ENCODE measurements around the gene ERN1.

ERN1 gene

GRCh38 chr17:64073771-64074703, 55.9 kb downstream of the ERN1 start:
- TF ChIP-seq CTCF (conservative IDR thresholded peaks at IDR 0.05; ENCODE audit: control insufficient read depth, insufficient read depth, low read depth, low read length) = no peak
- H3K4me3 ChIP-seq (ENCODE audit: control insufficient read depth, low read depth, low read length) = no peak overlapping the region

GRCh38 chr17:64071111-64071510, 58.8 kb downstream of the ERN1 start:
- DNase-seq (ENCODE audit: low read depth) = no peak
- TF ChIP-seq CTCF (conservative IDR thresholded peaks at IDR 0.05; ENCODE audit: control insufficient read depth, insufficient read depth, low read depth, low read length) = no peak
- no peak overlapping the region for H3K4me3 ChIP-seq (ENCODE audit: control insufficient read depth, low read depth, low read length)

More at GRCh38 chr17:64073771-64074703, 55.9 kb downstream of the ERN1 start:
- DNase-seq (ENCODE audit: low read depth) = no peak

GRCh38 chr17:64070213-64070612, 59.7 kb downstream of the ERN1 start:
- DNase-seq (ENCODE audit: low read depth) = no peak
- no peak for TF ChIP-seq CTCF (conservative IDR thresholded peaks at IDR 0.05; ENCODE audit: control insufficient read depth, insufficient read depth, low read depth, low read length)
- H3K4me3 ChIP-seq (ENCODE audit: control insufficient read depth, low read depth, low read length) = no peak overlapping the region

- TF ChIP-seq CTCF (conservative IDR thresholded peaks at IDR 0.05; ENCODE audit: control insufficient read depth, insufficient read depth, low read depth, low read length) = no peak
- no peak overlapping the region for H3K4me3 ChIP-seq (ENCODE audit: control insufficient read depth, low read depth, low read length)
- no peak for DNase-seq (ENCODE audit: low read depth)
Observed at GRCh38 chr17:64069143-64069542, 60.8 kb downstream of the ERN1 start.

- TF ChIP-seq CTCF (conservative IDR thresholded peaks at IDR 0.05; ENCODE audit: control insufficient read depth, insufficient read depth, low read depth, low read length) = no peak
- H3K4me3 ChIP-seq (ENCODE audit: control insufficient read depth, low read depth, low read length) = no peak overlapping the region
- DNase-seq (ENCODE audit: low read depth) = no peak
Observed at GRCh38 chr17:64067657-64068056, 62.3 kb downstream of the ERN1 start.

- no peak for DNase-seq (ENCODE audit: low read depth)
- no peak for TF ChIP-seq CTCF (conservative IDR thresholded peaks at IDR 0.05; ENCODE audit: control insufficient read depth, insufficient read depth, low read depth, low read length)
Observed at GRCh38 chr17:64066716-64067115, 63.2 kb downstream of the ERN1 start.

More at GRCh38 chr17:64066716-64067115, 63.2 kb downstream of the ERN1 start:
- H3K4me3 ChIP-seq (ENCODE audit: control insufficient read depth, low read depth, low read length) = no peak overlapping the region
